Keratinocyte (primary cell): ENCODE results near the gene CACNA2D1. TPM values are rescaled to one million over a fixed set of nuclear protein-coding genes. Genes with fewer than 3 reads are reported as not detected.

Source experiments
- DNase-seq: peaks from one replicate; pipeline ENCODE4 v3.0.0-alpha.2; 2011; ENCODE audit warnings: low read depth, missing footprints, low spot score
- FAIRE-seq: peaks from 2 replicates; lab custom pipeline; 2011; peaks lifted over from hg19 to GRCh38; lab: Jason Lieb, UNC
- H2AFZ ChIP-seq: 2 replicates; pipeline ENCODE4 v1.6.0; 2012; ENCODE audit warnings: low read length, control low read depth, inconsistent platforms; ENCODE audit not compliant: control insufficient read depth
- H3K27ac ChIP-seq: 2 replicates; pipeline ENCODE4 v1.5.1; 2011; ENCODE audit warnings: low read length; ENCODE audit not compliant: control insufficient read depth, insufficient read depth
- H3K27me3 ChIP-seq: 3 replicates; pipeline ENCODE4 v1.6.0; 2011; ENCODE audit warnings: low read length; ENCODE audit not compliant: control insufficient read depth, insufficient read depth; ENCODE audit errors: extremely low read depth
- H3K36me3 ChIP-seq, 2 experiments: 2 replicates in 1 of 2; 3 replicates in 1 of 2; pipeline ENCODE4 v1.5.1; 2011; ENCODE audit warnings: low read length in 2 of 2, mild to moderate bottlenecking in 1 of 2; ENCODE audit not compliant: control insufficient read depth in 2 of 2, insufficient read depth in 2 of 2; ENCODE audit errors: extremely low read depth in 1 of 2
- H3K4me1 ChIP-seq: 3 replicates; pipeline ENCODE4 v1.5.1; 2011; ENCODE audit warnings: low read length; ENCODE audit not compliant: control insufficient read depth, insufficient read depth; ENCODE audit errors: extremely low read depth
- H3K4me2 ChIP-seq: 3 replicates; pipeline ENCODE4 v1.6.0; 2011; ENCODE audit warnings: low read depth, low read length; ENCODE audit not compliant: control insufficient read depth, insufficient read depth; ENCODE audit errors: extremely low read depth
- H3K4me3 ChIP-seq, 3 experiments: fragments of 200-600 bp in 1 of 3; sonication (generic) in 1 of 3; 2 replicates in 2 of 3; 3 replicates in 1 of 3; pipeline ENCODE4 v1.5.1; 2011 to 2016; ENCODE audit warnings: low read length in 3 of 3, mild to moderate bottlenecking in 3 of 3, control low read depth in 2 of 3, inconsistent platforms in 1 of 3, low read depth in 1 of 3, mixed read lengths in 1 of 3, mixed run types in 1 of 3, moderate library complexity in 1 of 3; ENCODE audit not compliant: control insufficient read depth in 2 of 3, insufficient read depth in 2 of 3; ENCODE audit errors: extremely low read depth in 1 of 3
- H3K79me2 ChIP-seq: 2 replicates; pipeline ENCODE4 v1.6.0; 2012; ENCODE audit warnings: low read length; ENCODE audit not compliant: control insufficient read depth, insufficient read depth
- H3K9ac ChIP-seq: 3 replicates; pipeline ENCODE4 v1.6.0; 2011; ENCODE audit warnings: low read length; ENCODE audit not compliant: control insufficient read depth, insufficient read depth; ENCODE audit errors: extremely low read depth
- H3K9me1 ChIP-seq: 3 replicates; pipeline ENCODE4 v1.6.0; 2011; ENCODE audit warnings: low read length; ENCODE audit not compliant: control insufficient read depth, insufficient read depth; ENCODE audit errors: extremely low read depth
- H3K9me3 ChIP-seq: 2 replicates; pipeline ENCODE4 v1.5.1; 2012; ENCODE audit warnings: low read depth, low read length; ENCODE audit not compliant: control insufficient read depth
- H4K20me1 ChIP-seq: 3 replicates; pipeline ENCODE4 v1.6.0; 2011; ENCODE audit warnings: low read length; ENCODE audit not compliant: control insufficient read depth, insufficient read depth; ENCODE audit errors: extremely low read depth
- CTCF ChIP-seq, 3 experiments: IDR thresholded peaks in 1 of 3; conservative IDR thresholded peaks in 1 of 3; optimal IDR thresholded peaks in 1 of 3; 2 replicates in 2 of 3; 3 replicates in 1 of 3; pipeline versions ENCODE3 to v1.5.1; 2011; ENCODE audit warnings: low read length in 3 of 3, mild to moderate bottlenecking in 3 of 3, moderate library complexity in 2 of 3, control low read depth in 1 of 3, inconsistent platforms in 1 of 3; ENCODE audit not compliant: insufficient read depth in 2 of 3; ENCODE audit errors: extremely low read depth in 1 of 3
- EZH2 ChIP-seq: IDR thresholded peaks from one replicate; pipeline ENCODE4 v1.6.1; 2012; ENCODE audit warnings: inconsistent platforms, mild to moderate bottlenecking, low read length, moderate library complexity
- dilution Hi-C: fragments of 300-500 bp; cut with MboI; formaldehyde crosslinking; loops from one replicate; pipeline ENCODE4 v1.7.0; 2020; ENCODE audit warnings: low sequenced_read_pairs; ENCODE audit not compliant: extremely low pct_ligation_motif_present
- polyA plus RNA-seq, 5 experiments: library from polyadenylated mRNA; depleted of rRNA in 3 of 5; stranded (reverse) in 3 of 5; stranded (forward) in 1 of 5; unstranded in 1 of 5; fragments of >200 nt; gene quantifications; 1 replicate in 1 of 5; 2 replicates in 3 of 5; 3 replicates in 1 of 5; pipeline versions ENCODE4 v1.2.1 to v1.2.3, GENCODE V29; 2011 to 2012; ENCODE audit warnings: missing spikeins in 2 of 5, low read depth in 1 of 5, low replicate concordance in 1 of 5

Gene CACNA2D1
- polyA plus RNA-seq, 1 donor (not counting 4 experiments of a cell fraction or from before 2014, with no cell fraction given): 1.8 TPM

- no peaks in the 10 kb centered on the region for H3K9me3 ChIP-seq
- H3K79me2 ChIP-seq: no peaks in the 10 kb centered on the region
- H3K9ac ChIP-seq: no peak overlapping the region
- TF ChIP-seq CTCF (optimal IDR thresholded peaks at IDR 0.05 in 1 of 3, IDR thresholded peaks at IDR 0.05 in 1 of 3, conservative IDR thresholded peaks at IDR 0.05 in 1 of 3; ENCODE audit: extremely low read depth in 1 of 3, insufficient read depth in 2 of 3, low read length in 3 of 3) (no peak), EZH2 (no peak)
- FAIRE-seq (no peak), DNase-seq (no peak)
- no peaks in the 10 kb centered on the region for H4K20me1 ChIP-seq
- H2AFZ ChIP-seq: no peak overlapping the region
- H3K27me3 ChIP-seq: no peaks in the 10 kb centered on the region
- H3K36me3 ChIP-seq: no peaks in the 10 kb centered on the region
- dilution Hi-C loops: no loop called here
- no peak overlapping the region for H3K27ac ChIP-seq
- no peaks in the 10 kb centered on the region for H3K4me1 ChIP-seq
- H3K4me3 ChIP-seq: no peak overlapping the region
- no peak overlapping the region for H3K4me2 ChIP-seq
- H3K9me1 ChIP-seq: no peaks in the 10 kb centered on the region
Measured at GRCh38 chr7:82152858-82153257, 290.7 kb downstream of the CACNA2D1 start.

- FAIRE-seq: no peak
- TF ChIP-seq CTCF (optimal IDR thresholded peaks at IDR 0.05 in 1 of 3, IDR thresholded peaks at IDR 0.05 in 1 of 3, conservative IDR thresholded peaks at IDR 0.05 in 1 of 3; ENCODE audit: extremely low read depth in 1 of 3, insufficient read depth in 2 of 3, low read length in 3 of 3) (no peak), EZH2 (no peak)
- Histone ChIP-seq H3K27me3 (no peaks in the 10 kb centered on the region), H3K36me3 (no peaks in the 10 kb centered on the region), H3K9me3 (no peaks in the 10 kb centered on the region), H3K79me2 (no peaks in the 10 kb centered on the region), H3K4me1 (no peaks in the 10 kb centered on the region), H3K4me3 (no peak overlapping the region), H2AFZ (no peak overlapping the region), H3K27ac (no peak overlapping the region), H3K4me2 (no peak overlapping the region), H3K9ac (no peak overlapping the region), H3K9me1 (no peaks in the 10 kb centered on the region), H4K20me1 (no peaks in the 10 kb centered on the region)
- dilution Hi-C loops: no loop called here
- no peak for DNase-seq
Measured at GRCh38 chr7:82146491-82146890, 297.1 kb downstream of the CACNA2D1 start.
